ENCODE measurements around the gene SLC38A2. TPM values are rescaled to one million over a fixed set of nuclear protein-coding genes. Genes with fewer than 3 reads are reported as not detected.

Gene SLC38A2
- total RNA-seq, 1 experiment from 2014 or later: 170 TPM

DNA sequence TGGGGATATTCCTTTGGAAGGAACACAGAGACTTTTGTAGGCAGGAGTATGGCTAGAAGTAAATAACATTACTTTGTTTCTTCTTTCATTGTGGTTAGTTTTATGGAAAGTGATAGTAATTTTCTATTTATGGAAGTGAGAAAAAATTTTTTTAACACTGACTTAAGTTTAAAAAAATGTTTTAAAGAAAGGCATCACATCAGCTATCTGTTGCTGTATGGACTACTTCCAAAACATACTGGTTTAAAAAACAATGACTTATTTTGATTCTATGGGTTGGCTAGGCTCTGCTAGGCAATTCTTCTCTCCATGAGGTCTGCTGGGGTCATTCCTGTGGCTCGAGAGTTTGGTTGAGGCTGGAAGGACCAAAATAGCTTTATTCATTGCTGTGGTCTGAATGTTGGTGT is 31.7 kb upstream of the SLC38A2 start:
- Mint-ChIP-seq H3K4me3 (ENCODE audit: low read depth, unreplicated experiment) (no peak overlapping the region), H3K9me3 (ENCODE audit: low read depth, unreplicated experiment) (peaks cover 3% of the 10 kb centered on the region), H3K27ac (ENCODE audit: unreplicated experiment) (no peak overlapping the region), H3K4me1 (ENCODE audit: low read depth, unreplicated experiment) (peaks cover 7% of the 10 kb centered on the region), H3K36me3 (ENCODE audit: insufficient read depth, unreplicated experiment) (peaks cover 5% of the 10 kb centered on the region), H3K27me3 (ENCODE audit: unreplicated experiment) (no peaks in the 10 kb centered on the region)
- no TSS peak for BruUV-seq (replicated peaks)
- no peak for DNase-seq
- intact Hi-C loops (cut with micrococcal nuclease; ENCODE audit: unreplicated experiment): no loop called here
- CTCF ChIA-PET: no interaction called here
- TF ChIP-seq, protein P1, sequence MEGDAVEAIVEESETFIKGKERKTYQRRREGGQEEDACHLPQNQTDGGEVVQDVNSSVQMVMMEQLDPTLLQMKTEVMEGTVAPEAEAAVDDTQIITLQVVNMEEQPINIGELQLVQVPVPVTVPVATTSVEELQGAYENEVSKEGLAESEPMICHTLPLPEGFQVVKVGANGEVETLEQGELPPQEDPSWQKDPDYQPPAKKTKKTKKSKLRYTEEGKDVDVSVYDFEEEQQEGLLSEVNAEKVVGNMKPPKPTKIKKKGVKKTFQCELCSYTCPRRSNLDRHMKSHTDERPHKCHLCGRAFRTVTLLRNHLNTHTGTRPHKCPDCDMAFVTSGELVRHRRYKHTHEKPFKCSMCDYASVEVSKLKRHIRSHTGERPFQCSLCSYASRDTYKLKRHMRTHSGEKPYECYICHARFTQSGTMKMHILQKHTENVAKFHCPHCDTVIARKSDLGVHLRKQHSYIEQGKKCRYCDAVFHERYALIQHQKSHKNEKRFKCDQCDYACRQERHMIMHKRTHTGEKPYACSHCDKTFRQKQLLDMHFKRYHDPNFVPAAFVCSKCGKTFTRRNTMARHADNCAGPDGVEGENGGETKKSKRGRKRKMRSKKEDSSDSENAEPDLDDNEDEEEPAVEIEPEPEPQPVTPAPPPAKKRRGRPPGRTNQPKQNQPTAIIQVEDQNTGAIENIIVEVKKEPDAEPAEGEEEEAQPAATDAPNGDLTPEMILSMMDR (IDR thresholded peaks at IDR 0.05; ENCODE audit: unreplicated experiment): no peak

DNA sequence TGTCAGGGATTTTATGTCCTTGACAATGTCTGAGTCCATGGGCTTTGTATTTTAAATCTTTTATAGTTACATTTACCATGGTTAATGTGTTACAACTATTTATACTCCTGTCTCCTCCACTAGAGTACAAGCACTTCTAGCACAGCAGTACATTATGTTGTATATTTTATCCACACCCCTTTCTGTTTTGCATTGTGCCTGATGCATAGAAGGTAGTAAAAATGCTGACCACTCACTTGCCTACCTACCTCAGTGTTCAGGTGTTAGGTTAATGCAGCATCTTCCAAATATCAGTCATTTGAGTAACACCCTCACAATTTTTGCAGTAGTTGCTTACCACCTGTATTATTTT is 31.1 kb upstream of the SLC38A2 start:
- no TSS peak for BruUV-seq (replicated peaks)
- Mint-ChIP-seq H3K9me3 (ENCODE audit: low read depth, unreplicated experiment) (peaks cover 3% of the 10 kb centered on the region), H3K36me3 (ENCODE audit: insufficient read depth, unreplicated experiment) (peaks cover 5% of the 10 kb centered on the region), H3K4me1 (ENCODE audit: low read depth, unreplicated experiment) (peaks cover 7% of the 10 kb centered on the region), H3K4me3 (ENCODE audit: low read depth, unreplicated experiment) (no peak overlapping the region), H3K27ac (ENCODE audit: unreplicated experiment) (no peak overlapping the region), H3K27me3 (ENCODE audit: unreplicated experiment) (no peaks in the 10 kb centered on the region)
- CTCF ChIA-PET: no interaction called here
- no peak for DNase-seq
- TF ChIP-seq, protein P1 (IDR thresholded peaks at IDR 0.05; ENCODE audit: unreplicated experiment): no peak
- intact Hi-C loops (cut with micrococcal nuclease; ENCODE audit: unreplicated experiment): no loop called here

DNA sequence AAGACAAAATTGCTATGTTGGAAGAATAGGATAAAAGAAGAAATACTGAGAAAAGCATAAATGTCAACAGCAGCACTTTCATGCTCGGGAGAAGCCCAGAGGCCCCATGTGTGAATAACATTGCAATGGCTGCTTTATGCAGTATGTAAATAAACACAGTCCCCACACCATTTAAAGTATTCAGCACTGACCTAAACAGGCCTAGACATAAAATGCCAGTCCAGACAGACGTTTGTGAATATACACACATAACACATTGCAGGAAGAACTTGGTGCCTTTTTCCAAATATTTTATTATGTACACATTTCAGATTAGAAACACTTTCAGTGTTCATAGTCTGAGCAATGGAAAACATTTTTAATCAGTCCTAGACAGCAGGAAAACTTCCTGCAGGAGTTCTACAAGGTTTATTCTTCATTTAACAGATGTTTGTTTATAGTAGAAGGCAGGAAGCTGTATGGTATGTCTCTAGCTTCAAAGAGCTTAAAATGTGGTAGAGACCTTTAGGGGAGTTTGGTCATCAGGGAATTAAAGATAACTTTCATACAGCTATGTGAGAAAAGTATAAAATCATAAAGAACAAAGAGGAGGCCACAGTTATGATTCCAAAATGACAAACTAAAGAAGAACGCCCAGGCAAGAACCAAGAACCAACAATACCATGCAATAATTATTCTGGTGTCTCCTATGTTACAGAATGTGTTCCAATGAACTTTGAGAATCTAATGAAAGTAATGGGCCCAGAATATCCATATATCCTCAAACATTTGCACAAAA is 30.6 kb upstream of the SLC38A2 start:
- Mint-ChIP-seq H3K4me3 (ENCODE audit: low read depth, unreplicated experiment) (no peak overlapping the region), H3K27ac (ENCODE audit: unreplicated experiment) (no peak overlapping the region), H3K27me3 (ENCODE audit: unreplicated experiment) (no peaks in the 10 kb centered on the region), H3K36me3 (ENCODE audit: insufficient read depth, unreplicated experiment) (peaks cover 5% of the 10 kb centered on the region), H3K4me1 (ENCODE audit: low read depth, unreplicated experiment) (peaks cover 7% of the 10 kb centered on the region), H3K9me3 (ENCODE audit: low read depth, unreplicated experiment) (peaks cover 3% of the 10 kb centered on the region)
- CTCF ChIA-PET: no interaction called here
- no peak for DNase-seq
- TF ChIP-seq, protein P1 (IDR thresholded peaks at IDR 0.05; ENCODE audit: unreplicated experiment): no peak
- intact Hi-C loops (cut with micrococcal nuclease; ENCODE audit: unreplicated experiment): no loop called here
- BruUV-seq (replicated peaks): no TSS peak

DNA sequence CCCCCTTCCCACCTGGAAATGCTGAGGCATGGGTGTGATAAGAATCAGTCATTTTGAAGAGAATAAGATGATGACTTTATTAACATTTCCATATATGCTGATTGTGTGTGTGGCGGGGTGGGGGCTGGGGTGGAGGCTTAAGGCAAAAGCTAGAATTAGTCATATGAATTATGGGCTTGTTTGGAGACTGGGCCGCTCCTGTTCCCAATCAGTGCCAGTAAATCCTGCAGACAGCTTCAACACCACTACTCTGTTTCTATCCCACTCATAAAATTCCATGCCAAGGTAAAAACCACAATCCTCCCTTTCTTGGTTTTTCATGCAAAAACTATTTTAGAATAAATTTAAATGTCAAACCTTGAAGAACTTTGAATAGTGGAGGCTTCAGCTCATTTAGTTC is 29.9 kb upstream of the SLC38A2 start:
- intact Hi-C loops (cut with micrococcal nuclease; ENCODE audit: unreplicated experiment): no loop called here
- CTCF ChIA-PET: no interaction called here
- DNase-seq: no peak
- Mint-ChIP-seq H3K4me3 (ENCODE audit: low read depth, unreplicated experiment) (no peak overlapping the region), H3K9me3 (ENCODE audit: low read depth, unreplicated experiment) (peaks cover 3% of the 10 kb centered on the region), H3K36me3 (ENCODE audit: insufficient read depth, unreplicated experiment) (peaks cover 5% of the 10 kb centered on the region), H3K27ac (ENCODE audit: unreplicated experiment) (no peak overlapping the region), H3K4me1 (ENCODE audit: low read depth, unreplicated experiment) (peaks cover 7% of the 10 kb centered on the region), H3K27me3 (ENCODE audit: unreplicated experiment) (no peaks in the 10 kb centered on the region)
- TF ChIP-seq, protein P1 (IDR thresholded peaks at IDR 0.05; ENCODE audit: unreplicated experiment): no peak
- no TSS peak for BruUV-seq (replicated peaks)
